Activated CD8-positive, alpha-beta memory T cell treated with anti-CD3 and anti-CD28 coated beads for 36 hours (primary cell): ENCODE results near the gene SMARCC2. TPM values are rescaled to one million over a fixed set of nuclear protein-coding genes. Genes with fewer than 3 reads are reported as not detected.

Experiments
- CTCF ChIA-PET: fragments of 350-600 bp; sonication (Branson Sonifier 250); formaldehyde crosslinking; loops from one replicate; lab custom pipeline; 2021; ENCODE audit warnings: antibody characterized with exemption; lab: Charles Lee
- POLR2A ChIA-PET: fragments of 350-600 bp; sonication (Branson Sonifier 250); formaldehyde crosslinking; loops from one replicate; lab custom pipeline; 2021; ENCODE audit warnings: antibody characterized with exemption; lab: Charles Lee
- total RNA-seq, 2 experiments: library from RNA; stranded (reverse); gene quantifications; one replicate each; pipeline ENCODE4 v1.2.3, GENCODE V29; 2021

Gene SMARCC2
- total RNA-seq, result 100 to 1,000 TPM; 105 to 108 TPM

- POLR2A ChIA-PET, result interaction anchor here (0.7 to 3.4 kb wide), 11 partner anchors 11 to 372 kb away, joined by 3 to 26 read pairs (median 4); partner anchors contain the start of genes ESYT1, MYL6, RNF41 and RPL41
- CTCF ChIA-PET, result interaction anchor here (0.7 to 4.1 kb wide), 50 partner anchors 8 to 1651 kb away, joined by 3 to 73 read pairs (median 4); partner anchors contain the start of genes ANKRD52, ERBB3, ESYT1 and MYL6B
Observed at GRCh38 chr12:56189099-56189917, at the start of gene SMARCC2. SMARCC2 (minus strand) TSS chr12:56189483; CDS start chr12:56189461, 22 bp downstream.

GRCh38 chr12:56237552-56237951 lies 48.3 kb upstream of the SMARCC2 start:
- POLR2A ChIA-PET, result interaction anchor here (1.2 kb wide), 1 partner anchor 16 kb away, joined by 3 read pairs; the partner anchor contains the start of gene RNF41

GRCh38 chr12:56236985-56237384 lies 47.7 kb upstream of the SMARCC2 start:
- ChIA-PET POLR2A (interaction anchor here (0.6 to 1.2 kb wide), 2 partner anchors 15 to 192 kb away, joined by 3 to 4 read pairs; partner anchors contain the start of gene RNF41), CTCF (no interaction called here)

More at GRCh38 chr12:56237552-56237951, 48.3 kb upstream of the SMARCC2 start:
- CTCF ChIA-PET, result interaction anchor here (0.6 kb wide), 1 partner anchor 275 kb away, joined by 3 read pairs; no protein-coding TSS in a partner anchor

DNA sequence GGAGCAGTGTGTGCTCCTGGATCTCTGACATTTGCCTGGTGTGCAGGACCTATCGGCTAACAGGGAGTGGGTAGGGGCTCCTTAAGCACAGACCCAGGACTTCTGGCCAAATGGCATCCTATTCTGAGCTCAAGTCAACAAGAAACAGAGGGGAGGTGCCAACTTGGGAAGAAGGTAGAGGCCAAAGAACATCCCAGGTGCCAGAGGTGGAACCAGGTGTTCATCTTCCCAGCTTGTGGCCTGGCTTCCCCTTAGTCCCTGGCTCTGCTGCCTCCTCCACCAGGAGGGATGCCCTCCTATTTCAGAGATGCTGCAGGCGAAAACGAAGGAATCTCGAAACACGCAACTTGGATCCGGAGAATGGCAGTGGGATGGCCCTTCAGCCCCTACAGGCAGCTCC lies 46.8 kb upstream of the SMARCC2 start:
- POLR2A ChIA-PET, result interaction anchor here (0.6 kb wide), 1 partner anchor 193 kb away, joined by 4 read pairs; no protein-coding TSS in a partner anchor
- CTCF ChIA-PET, result interaction anchor here (0.5 to 1.2 kb wide), 2 partner anchors 15 to 46 kb away, joined by 3 to 5 read pairs; partner anchors contain the start of gene SMARCC2

DNA sequence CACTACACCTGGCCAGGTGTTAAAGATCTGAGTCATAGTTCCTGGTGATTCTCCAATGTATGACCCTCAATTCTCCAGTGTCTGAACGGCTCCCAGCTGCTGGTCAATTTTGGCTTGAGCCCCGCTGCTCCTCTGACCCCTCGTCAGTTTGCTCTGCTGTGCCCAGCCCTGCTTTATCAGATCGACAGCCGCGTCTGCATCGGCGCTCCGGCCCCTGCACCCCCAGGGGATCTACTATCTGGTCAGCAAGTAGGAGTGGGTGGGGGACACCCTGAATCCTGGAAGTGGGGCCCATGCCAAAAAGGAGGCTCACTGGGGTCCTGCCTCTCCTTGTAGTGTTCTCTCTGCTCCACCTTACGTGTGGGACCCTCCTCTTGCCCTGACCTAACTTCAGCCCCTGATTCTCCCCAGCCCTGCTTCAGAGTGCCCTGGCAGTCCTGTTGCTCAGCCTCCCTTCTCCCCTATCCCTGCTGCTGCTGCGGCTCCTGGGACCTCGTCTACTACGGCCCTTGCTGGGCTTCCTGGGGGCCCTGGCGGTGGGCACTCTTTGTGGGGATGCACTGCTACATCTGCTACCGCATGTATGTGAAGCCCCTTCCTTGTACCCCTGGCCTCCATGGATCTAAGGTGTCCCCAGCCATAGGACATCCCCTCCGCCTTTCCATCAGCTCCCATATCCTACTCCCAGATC lies 45.6 kb upstream of the SMARCC2 start:
- POLR2A ChIA-PET, result no interaction called here

DNA sequence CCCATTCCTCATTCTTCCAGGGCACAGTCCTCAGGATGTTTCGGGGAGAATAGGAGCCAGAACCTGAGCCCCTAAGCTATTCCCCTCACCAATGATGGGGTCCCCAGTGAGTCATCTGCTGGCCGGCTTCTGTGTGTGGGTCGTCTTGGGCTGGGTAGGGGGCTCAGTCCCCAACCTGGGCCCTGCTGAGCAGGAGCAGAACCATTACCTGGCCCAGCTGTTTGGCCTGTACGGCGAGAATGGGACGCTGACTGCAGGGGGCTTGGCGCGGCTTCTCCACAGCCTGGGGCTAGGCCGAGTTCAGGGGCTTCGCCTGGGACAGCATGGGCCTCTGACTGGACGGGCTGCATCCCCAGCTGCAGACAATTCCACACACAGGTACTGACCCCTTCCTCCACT lies 41.9 kb upstream of the SMARCC2 start:
- CTCF ChIA-PET, result interaction anchor here (1.3 kb wide), 1 partner anchor 42 kb away, joined by 3 read pairs; the partner anchor contains the start of gene SMARCC2

More for the DNA sequence above, 45.6 kb upstream of the SMARCC2 start:
- CTCF ChIA-PET, result no interaction called here

GRCh38 chr12:56230432-56231183 lies 41.3 kb upstream of the SMARCC2 start:
- CTCF ChIA-PET, result interaction anchor here (1.3 kb wide), 1 partner anchor 41 kb away, joined by 3 read pairs; the partner anchor contains the start of gene SMARCC2
- POLR2A ChIA-PET, result interaction anchor here (0.7 kb wide), 1 partner anchor 113 kb away, joined by 6 read pairs; the partner anchor contains the start of gene ZC3H10

More for the DNA sequence above, 41.9 kb upstream of the SMARCC2 start:
- POLR2A ChIA-PET, result no interaction called here

GRCh38 chr12:56229916-56230431 lies 40.7 kb upstream of the SMARCC2 start, which contains the start of gene SLC39A5:
SLC39A5 (plus strand) TSS chr12:56230051; CDS start chr12:56231275, 1,224 bp downstream.
- POLR2A ChIA-PET, result interaction anchor here (0.7 kb wide), 1 partner anchor 112 kb away, joined by 6 read pairs; the partner anchor contains the start of gene ZC3H10

DNA sequence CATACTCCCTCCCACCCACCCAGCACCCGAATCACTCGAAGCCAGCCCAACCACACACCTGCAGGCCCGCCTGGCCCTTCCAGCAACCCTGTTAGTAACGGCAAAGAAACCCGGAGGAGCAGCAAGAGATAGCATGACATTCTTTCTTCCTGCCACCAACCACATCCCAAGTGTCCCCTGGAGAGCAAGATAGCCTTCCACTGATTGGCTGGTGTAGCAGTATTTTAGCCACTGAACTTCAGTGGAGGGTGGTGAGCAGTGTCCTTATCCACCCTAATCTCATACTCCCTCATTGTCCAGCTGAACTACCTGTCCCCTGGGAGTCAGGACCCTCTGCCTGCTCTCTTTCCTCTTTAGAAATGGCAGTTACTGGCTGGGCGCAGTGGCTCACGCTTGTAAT lies 39.8 kb upstream of the SMARCC2 start:
- CTCF ChIA-PET, result interaction anchor here (0.6 kb wide), 1 partner anchor 39 kb away, joined by 3 read pairs; no protein-coding TSS in a partner anchor

More at GRCh38 chr12:56229916-56230431, 40.7 kb upstream of the SMARCC2 start, which contains the start of gene SLC39A5:
- CTCF ChIA-PET, result interaction anchor here (1.3 kb wide), 1 partner anchor 40 kb away, joined by 3 read pairs; the partner anchor contains the start of gene SMARCC2

DNA sequence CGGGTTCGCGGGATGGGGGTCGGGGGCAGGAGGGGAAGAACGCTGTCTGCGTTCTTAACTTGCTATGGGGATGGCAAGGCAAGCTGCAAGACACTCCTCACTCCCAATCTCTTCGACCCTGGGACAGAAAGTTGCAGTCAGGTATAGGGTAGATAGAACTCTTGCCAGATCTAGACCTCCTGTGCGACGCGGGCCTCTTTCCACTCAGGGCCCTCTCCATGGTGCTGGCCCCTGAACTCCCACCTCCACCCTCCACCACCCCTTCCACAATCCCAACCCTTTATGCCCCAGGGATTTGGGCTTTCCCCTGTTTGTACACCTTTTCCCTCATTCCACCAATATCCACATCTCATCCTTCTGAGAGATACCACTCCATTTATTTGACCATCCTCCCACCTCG lies 35.7 kb upstream of the SMARCC2 start:
- CTCF ChIA-PET, result interaction anchor here (1.0 to 4.3 kb wide), 2 partner anchors 36 to 247 kb away, joined by 3 to 21 read pairs; partner anchors contain the start of gene SMARCC2

More for the DNA sequence above, 39.8 kb upstream of the SMARCC2 start:
- POLR2A ChIA-PET, result no interaction called here

GRCh38 chr12:56224102-56224701 lies 34.9 kb upstream of the SMARCC2 start, which contains the start of gene NABP2:
NABP2 (plus strand) TSS chr12:56224342; CDS start chr12:56224857, 515 bp downstream.
- ChIA-PET CTCF (interaction anchor here (0.7 to 4.3 kb wide), 3 partner anchors 35 to 264 kb away, joined by 3 to 21 read pairs (median 3); partner anchors contain the start of genes GLS2 and SMARCC2), POLR2A (interaction anchor here (0.7 kb wide), 1 partner anchor 297 kb away, joined by 5 read pairs; the partner anchor contains the start of gene PYM1)

More for the DNA sequence above, 35.7 kb upstream of the SMARCC2 start:
- POLR2A ChIA-PET, result no interaction called here

DNA sequence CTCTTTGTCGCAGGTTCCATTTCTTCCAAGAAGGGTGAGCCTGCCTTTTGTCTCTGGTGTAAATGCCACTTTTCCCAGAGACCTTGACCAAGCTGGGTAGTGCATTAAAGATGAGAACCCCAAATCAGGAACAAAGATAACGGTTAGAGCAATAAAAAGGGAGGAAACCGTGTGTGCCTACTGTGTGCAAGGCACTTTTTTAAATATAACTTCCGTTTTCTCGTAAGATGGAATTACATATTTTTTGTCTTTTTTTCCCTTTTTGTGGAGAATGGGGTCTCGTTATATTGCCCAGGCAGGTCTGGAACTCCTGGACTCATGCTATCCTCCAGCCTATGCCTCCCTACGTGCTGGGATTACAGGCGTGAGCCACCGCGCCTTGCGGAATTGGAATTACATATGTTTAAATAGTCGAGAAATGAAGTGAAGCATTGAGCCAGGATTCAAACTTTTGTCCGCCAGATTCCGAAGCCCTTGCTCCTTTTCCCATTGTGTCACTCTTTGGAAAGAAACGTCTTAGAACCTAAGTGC lies 34.4 kb upstream of the SMARCC2 start:
- CTCF ChIA-PET, result interaction anchor here (0.7 to 4.3 kb wide), 6 partner anchors 34 to 264 kb away, joined by 3 to 21 read pairs (median 4); partner anchors contain the start of genes ANKRD52, GLS2 and SMARCC2
- POLR2A ChIA-PET, result interaction anchor here (0.7 to 2.2 kb wide), 2 partner anchors 106 to 296 kb away, joined by 5 to 11 read pairs; partner anchors contain the start of genes PYM1, RPL41 and ZC3H10

GRCh38 chr12:56222531-56222895 lies 33.2 kb upstream of the SMARCC2 start:
- CTCF ChIA-PET, result interaction anchor here (1.1 to 4.3 kb wide), 10 partner anchors 15 to 95 kb away, joined by 3 to 21 read pairs (median 4); partner anchors contain the start of genes ANKRD52 and SMARCC2
- POLR2A ChIA-PET, result interaction anchor here (0.7 to 2.2 kb wide), 7 partner anchors 33 to 393 kb away, joined by 3 to 17 read pairs (median 4); partner anchors contain the start of genes ANKRD52, DNAJC14, PA2G4 and RPL41

DNA sequence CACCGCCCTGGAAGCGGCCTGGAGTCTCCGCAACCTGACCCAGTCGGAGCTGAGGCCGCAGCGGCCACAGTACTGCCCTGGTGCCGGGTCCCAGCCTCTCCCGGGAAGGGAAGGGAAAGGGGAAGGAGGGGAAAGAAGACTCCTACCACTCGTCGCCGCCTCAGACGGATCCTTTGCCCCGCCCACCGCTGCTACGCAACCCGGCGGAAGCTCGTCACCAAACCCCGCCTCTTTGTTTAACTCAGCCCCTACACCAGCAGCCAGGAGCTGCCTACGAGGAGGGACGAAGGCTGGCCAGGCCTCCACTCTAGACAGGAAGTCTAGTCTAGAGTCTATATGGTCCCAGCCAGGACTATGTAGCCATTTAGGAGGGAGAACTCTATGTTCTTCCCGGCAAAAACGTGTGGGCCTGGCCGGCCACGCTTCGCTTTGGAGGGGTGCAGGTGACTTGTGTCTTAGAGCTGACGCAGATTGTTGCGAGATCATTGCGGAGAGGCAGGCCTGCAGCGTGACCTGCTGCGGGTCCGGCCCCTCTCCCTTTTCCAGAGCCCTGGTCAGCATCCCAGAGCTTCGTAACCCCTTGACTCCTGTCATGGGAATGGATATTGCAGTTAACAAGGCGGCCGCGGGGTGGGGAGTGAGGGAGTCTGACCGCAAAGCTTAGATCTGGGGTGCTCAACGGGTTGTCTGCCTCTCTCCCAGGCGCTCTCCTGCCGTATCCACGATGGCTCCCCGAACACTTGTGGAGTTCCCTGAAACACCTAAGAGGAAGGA lies 32.7 kb upstream of the SMARCC2 start, which contains the start of gene RNF41:
Gene RNF41 (minus strand): TSS at position 166 of the 774 bp plus-strand sequence. CDS start 7,875 bp downstream, outside the sequence.
- POLR2A ChIA-PET, result interaction anchor here (0.7 to 2.2 kb wide), 9 partner anchors 15 to 393 kb away, joined by 3 to 17 read pairs (median 3); partner anchors contain the start of genes ANKRD52, COQ10A, DNAJC14 and PA2G4

More for the DNA sequence above, 32.7 kb upstream of the SMARCC2 start, which contains the start of gene RNF41:
- CTCF ChIA-PET, result interaction anchor here (0.7 to 4.3 kb wide), 12 partner anchors 14 to 102 kb away, joined by 3 to 21 read pairs (median 4); partner anchors contain the start of genes ANKRD52 and SMARCC2
